Measurements from ENCODE around the gene ALDH2.

DNA sequence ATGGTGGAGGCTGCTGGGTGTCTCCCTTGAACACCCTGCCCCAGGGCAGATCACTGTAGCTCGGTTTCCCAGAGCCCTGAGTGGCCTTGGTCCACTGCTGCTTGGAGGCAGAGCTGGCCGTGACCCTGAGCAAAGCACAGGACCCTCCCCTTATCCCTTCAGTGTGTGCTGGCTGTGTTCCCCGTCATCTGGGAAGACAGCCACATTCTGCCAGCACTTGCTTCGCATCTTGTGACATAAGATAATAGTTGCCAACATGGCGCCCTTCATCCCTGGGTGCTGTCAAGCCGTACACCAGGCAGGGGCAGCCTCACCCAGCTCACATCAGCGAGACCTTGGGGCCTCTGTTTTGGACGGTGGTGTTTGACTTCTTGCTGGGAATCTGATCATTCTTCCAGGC is 12.1 kb upstream of the ALDH2 start:
- TF ChIP-seq, protein P1, sequence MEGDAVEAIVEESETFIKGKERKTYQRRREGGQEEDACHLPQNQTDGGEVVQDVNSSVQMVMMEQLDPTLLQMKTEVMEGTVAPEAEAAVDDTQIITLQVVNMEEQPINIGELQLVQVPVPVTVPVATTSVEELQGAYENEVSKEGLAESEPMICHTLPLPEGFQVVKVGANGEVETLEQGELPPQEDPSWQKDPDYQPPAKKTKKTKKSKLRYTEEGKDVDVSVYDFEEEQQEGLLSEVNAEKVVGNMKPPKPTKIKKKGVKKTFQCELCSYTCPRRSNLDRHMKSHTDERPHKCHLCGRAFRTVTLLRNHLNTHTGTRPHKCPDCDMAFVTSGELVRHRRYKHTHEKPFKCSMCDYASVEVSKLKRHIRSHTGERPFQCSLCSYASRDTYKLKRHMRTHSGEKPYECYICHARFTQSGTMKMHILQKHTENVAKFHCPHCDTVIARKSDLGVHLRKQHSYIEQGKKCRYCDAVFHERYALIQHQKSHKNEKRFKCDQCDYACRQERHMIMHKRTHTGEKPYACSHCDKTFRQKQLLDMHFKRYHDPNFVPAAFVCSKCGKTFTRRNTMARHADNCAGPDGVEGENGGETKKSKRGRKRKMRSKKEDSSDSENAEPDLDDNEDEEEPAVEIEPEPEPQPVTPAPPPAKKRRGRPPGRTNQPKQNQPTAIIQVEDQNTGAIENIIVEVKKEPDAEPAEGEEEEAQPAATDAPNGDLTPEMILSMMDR (IDR thresholded peaks at IDR 0.05) = peak in 2 of 12 donors; percentile 13 to 33
- no peak for TF ChIP-seq POLR2A (IDR thresholded peaks at IDR 0.05)
